Suppressor macrophage (primary cell): ENCODE results near the gene IKZF2.
"Not testable (repeated sequence)": the region's sequence is repeated elsewhere in the genome, so short reads cannot be mapped to it uniquely, and the experiment has no call there.

Experiments used
- DNase-seq, 4 experiments: peaks; one replicate each; pipeline ENCODE4 v3.0.0-alpha.2; 2020 to 2022

The IKZF2 gene

GRCh38 chr2:213032607-213033006, 118.8 kb downstream of the IKZF2 start:
- DNase-seq, result no peak

GRCh38 chr2:213022987-213023386, 128.4 kb downstream of the IKZF2 start:
- DNase-seq, result no peak

- DNase-seq, result no peak
These were observed 129.2 kb downstream of the IKZF2 start for GRCh38 chr2:213021971-213022899.

GRCh38 chr2:213020913-213021312, 130.5 kb downstream of the IKZF2 start:
- not testable (repeated sequence) for DNase-seq

- DNase-seq, result no peak
These were observed 131.1 kb downstream of the IKZF2 start for GRCh38 chr2:213020268-213020667.

- no peak for DNase-seq
These were observed 132.0 kb downstream of the IKZF2 start for GRCh38 chr2:213019368-213019767.

- DNase-seq, result no peak
These were observed 133.0 kb downstream of the IKZF2 start for GRCh38 chr2:213018340-213018901.

GRCh38 chr2:213017404-213017803, 134.0 kb downstream of the IKZF2 start:
- no peak for DNase-seq

- no peak for DNase-seq
These were observed 134.4 kb downstream of the IKZF2 start for GRCh38 chr2:213016984-213017351.

GRCh38 chr2:213016166-213016983, 135.0 kb downstream of the IKZF2 start:
- DNase-seq, result no peak

- no peak for DNase-seq
These were observed 135.8 kb downstream of the IKZF2 start for GRCh38 chr2:213015387-213016165.

- no peak for DNase-seq
These were observed 137.4 kb downstream of the IKZF2 start for GRCh38 chr2:213013979-213014378.

GRCh38 chr2:213011505-213011904, 139.9 kb downstream of the IKZF2 start:
- no peak for DNase-seq

- DNase-seq, result no peak
These were observed 141.2 kb downstream of the IKZF2 start for GRCh38 chr2:213010106-213010779.

- no peak for DNase-seq
These were observed 144.0 kb downstream of the IKZF2 start for GRCh38 chr2:213007290-213007838.

- DNase-seq, result no peak
These were observed 147.1 kb downstream of the IKZF2 start for GRCh38 chr2:213004197-213004821.

- DNase-seq, result no peak
These were observed 149.0 kb downstream of the IKZF2 start for GRCh38 chr2:213002383-213002782.

- DNase-seq, result no peak
These were observed 150.0 kb downstream of the IKZF2 start for GRCh38 chr2:213001297-213001910.

GRCh38 chr2:212998626-212999359, 152.6 kb downstream of the IKZF2 start:
- peak in 1 of 4 experiments; percentile 14 for DNase-seq

- DNase-seq, result no peak
These were observed 153.8 kb downstream of the IKZF2 start for GRCh38 chr2:212997526-212998020.
